Stimulated activated naive CD8-positive, alpha-beta T cell treated with anti-CD3 and anti-CD28 coated beads, Interleukin-15, Interleukin-2, amounts not matched to agents 100 ng/mL and 50 ng/mL, for 24 hours (primary cell): Measurements from ENCODE around the gene RAB31.

Experiments
- H3K27ac Mint-ChIP-seq: one replicate; pipeline ENCODE4 v1.8.0; 2021; ENCODE audit warnings: mild to moderate bottlenecking, mixed read lengths
- H3K27me3 Mint-ChIP-seq: one replicate; pipeline ENCODE4 v1.8.0; 2021; ENCODE audit warnings: mixed read lengths
- H3K36me3 Mint-ChIP-seq: one replicate; pipeline ENCODE4 v1.8.0; 2021; ENCODE audit warnings: low read depth, mixed read lengths
- H3K4me1 Mint-ChIP-seq: one replicate; pipeline ENCODE4 v1.8.0; 2021; ENCODE audit warnings: low read depth, mixed read lengths
- H3K4me3 Mint-ChIP-seq: one replicate; pipeline ENCODE4 v1.8.0; 2021; ENCODE audit warnings: mild to moderate bottlenecking, mixed read lengths
- H3K9me3 Mint-ChIP-seq: one replicate; pipeline ENCODE4 v1.8.0; 2021; ENCODE audit warnings: mixed read lengths

RAB31 gene

DNA sequence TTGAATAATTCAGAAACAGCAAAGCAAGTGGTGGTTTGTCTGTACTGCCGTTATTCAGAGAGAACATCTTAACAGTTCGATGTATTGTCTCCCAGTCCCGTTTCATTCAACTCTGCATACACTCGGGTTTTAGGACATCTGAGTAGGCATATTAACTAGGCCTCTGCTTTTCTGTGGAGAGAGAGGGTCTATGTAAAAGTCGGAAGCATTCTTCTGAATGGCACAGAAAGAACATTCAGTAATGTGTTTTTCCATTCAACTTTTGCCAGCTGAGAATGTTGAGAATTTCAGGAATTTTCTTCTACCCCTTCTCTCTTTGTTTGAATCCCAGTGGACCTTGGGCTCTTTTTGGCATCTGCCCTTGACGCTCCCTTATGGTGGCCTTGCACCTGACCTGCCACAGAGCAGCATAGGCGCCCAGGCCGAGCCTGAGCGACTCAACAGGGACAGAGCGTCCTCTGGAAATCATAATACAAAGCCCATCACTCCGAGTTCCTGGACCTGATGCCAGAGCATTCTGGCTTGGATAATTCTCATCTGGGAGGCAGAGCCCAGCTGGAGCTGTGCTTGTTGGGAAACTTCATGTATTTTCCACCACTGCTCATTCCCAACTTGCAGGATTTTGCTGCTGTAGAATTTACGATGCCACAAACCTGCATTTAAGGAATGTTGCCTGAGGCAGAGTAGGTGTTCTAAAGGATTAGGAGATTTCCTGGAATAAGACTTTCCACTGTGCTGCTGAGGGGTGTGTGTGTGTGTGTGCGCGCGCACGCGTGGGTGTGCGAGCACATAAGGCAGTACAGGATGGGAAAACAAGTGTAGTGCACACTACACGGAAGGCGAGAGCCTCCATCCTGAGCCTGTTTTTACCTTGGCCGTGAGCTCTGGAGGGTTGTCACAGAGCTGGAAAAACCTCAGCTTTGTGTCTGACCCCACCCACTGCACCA, 100.5 kb downstream of the RAB31 start:
- no peak overlapping the region for H3K4me3 Mint-ChIP-seq
- peaks cover 8% of the 10 kb centered on the region for H3K27me3 Mint-ChIP-seq
- no peaks in the 10 kb centered on the region for H3K4me1 Mint-ChIP-seq
- H3K9me3 Mint-ChIP-seq = no peaks in the 10 kb centered on the region
- no peaks in the 10 kb centered on the region for H3K36me3 Mint-ChIP-seq
- no peak overlapping the region for H3K27ac Mint-ChIP-seq

DNA sequence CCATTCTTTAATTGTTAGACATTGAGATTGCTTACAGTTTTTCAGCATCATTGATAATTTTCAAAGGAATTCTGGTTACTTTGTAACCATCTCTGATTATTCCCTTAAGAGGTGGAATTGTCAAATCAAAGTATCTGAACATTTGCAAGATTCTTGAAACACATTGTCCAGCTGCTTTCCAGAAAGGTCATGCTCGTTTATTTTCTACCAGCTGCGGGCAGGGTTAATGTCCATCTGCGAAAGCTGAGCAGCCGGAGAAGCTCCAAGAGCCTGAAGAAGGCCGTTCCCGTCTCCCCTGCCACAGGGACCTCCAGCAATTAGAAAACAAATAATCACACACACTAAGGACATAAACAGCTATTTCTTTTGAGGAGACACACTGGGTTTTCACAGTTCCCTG, 101.6 kb downstream of the RAB31 start:
- Mint-ChIP-seq H3K27me3 (peaks cover 8% of the 10 kb centered on the region), H3K4me1 (no peaks in the 10 kb centered on the region), H3K36me3 (no peaks in the 10 kb centered on the region), H3K27ac (no peak overlapping the region), H3K9me3 (no peaks in the 10 kb centered on the region), H3K4me3 (no peak overlapping the region)

DNA sequence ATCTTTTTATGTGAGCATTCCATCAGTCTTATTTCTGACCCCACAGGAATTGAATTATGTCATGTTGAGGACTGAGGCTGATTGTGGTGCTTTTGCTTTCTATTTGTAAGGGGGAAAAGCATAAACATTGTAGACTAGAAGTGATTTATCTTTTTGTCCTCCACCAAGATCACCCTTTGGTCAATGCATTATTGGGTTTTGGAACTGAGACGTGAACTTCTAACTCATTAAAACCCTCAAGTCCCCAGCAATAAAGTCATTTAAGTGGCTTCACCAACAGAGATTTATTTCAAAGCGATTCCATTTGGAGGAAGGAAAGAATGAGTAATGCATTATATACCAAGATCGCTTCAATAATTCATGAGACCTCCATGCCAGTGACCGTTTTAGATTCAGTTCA, 102.2 kb downstream of the RAB31 start:
- Mint-ChIP-seq H3K9me3 (no peaks in the 10 kb centered on the region), H3K4me3 (no peak overlapping the region), H3K4me1 (no peaks in the 10 kb centered on the region), H3K36me3 (no peaks in the 10 kb centered on the region), H3K27ac (no peak overlapping the region), H3K27me3 (peaks cover 8% of the 10 kb centered on the region)

DNA sequence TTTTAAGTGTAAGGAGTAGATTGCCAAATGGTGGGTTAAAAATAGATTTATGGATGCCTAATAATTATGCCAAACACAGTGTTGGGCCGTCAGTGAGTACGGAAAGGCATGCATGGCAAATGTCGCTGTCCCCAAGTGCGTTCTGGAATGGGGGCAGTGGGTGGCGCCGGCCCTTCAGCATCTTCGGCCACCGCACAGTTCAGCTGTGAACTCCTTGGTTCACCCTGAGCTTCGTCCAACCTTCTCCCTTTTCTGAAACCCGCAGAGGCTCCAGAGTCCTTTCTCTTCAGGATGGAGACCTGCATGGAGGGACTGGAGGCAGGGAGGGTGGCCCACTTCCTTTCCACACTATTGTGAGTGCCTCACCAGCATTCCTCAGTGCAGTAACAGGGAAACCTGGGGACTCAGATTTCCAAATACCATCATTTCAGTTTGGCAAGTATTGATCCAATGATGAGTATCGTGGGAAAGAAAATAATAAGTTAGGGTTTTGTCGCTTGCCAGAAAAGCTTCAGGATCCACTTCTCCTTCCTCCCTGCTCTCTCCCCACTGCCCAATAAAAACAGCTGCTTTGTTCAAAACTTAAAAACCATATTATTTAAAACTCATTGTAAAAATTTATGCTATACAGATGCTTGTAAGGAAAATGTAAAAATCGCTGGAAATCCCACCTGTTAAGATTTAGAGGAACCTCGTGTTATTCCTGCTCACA, 103.0 kb downstream of the RAB31 start:
- Mint-ChIP-seq H3K9me3 (no peaks in the 10 kb centered on the region), H3K27me3 (peaks cover 8% of the 10 kb centered on the region), H3K27ac (no peak overlapping the region), H3K4me1 (no peaks in the 10 kb centered on the region), H3K4me3 (no peak overlapping the region), H3K36me3 (no peaks in the 10 kb centered on the region)

DNA sequence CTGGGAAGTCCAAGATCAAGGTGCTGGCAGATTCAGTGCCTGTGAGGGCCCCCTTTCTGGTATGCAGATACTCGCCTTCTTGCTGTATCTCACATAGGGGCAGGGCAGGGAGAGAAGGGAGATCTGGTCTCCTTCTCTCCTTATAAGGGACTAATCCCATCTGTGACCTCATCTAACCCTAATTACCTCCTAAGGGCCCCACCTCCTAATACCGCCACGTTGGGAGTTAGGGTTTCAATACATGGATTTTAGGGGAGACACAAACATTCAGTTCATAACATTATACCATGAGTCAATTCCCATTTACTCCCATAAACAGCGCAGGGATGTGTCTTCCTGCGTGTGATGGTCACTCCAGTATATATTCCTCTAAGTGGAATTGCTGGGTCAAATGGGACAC, 103.9 kb downstream of the RAB31 start:
- H3K27ac Mint-ChIP-seq = no peak overlapping the region
- no peaks in the 10 kb centered on the region for H3K9me3 Mint-ChIP-seq
- H3K27me3 Mint-ChIP-seq = peaks cover 2% of the 10 kb centered on the region
- H3K36me3 Mint-ChIP-seq = no peaks in the 10 kb centered on the region
- no peaks in the 10 kb centered on the region for H3K4me1 Mint-ChIP-seq
- H3K4me3 Mint-ChIP-seq = no peak overlapping the region

DNA sequence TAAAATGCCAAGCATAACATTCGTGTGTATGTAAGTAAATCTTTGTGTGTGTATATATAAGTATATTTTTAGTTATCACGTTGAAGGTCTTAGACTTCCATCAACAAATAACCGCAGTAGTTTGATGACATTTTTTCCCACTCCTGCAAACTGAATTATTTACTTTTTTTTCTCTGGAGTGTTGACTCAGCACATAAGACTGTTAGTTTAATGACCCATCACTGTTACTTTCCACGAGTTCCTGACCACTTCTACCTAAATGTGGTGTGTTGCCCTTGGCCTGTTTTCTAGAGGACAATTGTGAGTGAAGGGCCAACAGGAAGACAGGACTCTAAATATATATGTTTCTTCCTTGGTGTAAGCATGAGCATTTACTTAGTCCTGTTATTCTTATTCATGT, 106.3 kb downstream of the RAB31 start:
- Mint-ChIP-seq H3K4me3 (no peak overlapping the region), H3K27me3 (peaks cover 3% of the 10 kb centered on the region), H3K9me3 (peaks cover 6% of the 10 kb centered on the region), H3K27ac (no peak overlapping the region), H3K36me3 (no peaks in the 10 kb centered on the region), H3K4me1 (no peaks in the 10 kb centered on the region)

DNA sequence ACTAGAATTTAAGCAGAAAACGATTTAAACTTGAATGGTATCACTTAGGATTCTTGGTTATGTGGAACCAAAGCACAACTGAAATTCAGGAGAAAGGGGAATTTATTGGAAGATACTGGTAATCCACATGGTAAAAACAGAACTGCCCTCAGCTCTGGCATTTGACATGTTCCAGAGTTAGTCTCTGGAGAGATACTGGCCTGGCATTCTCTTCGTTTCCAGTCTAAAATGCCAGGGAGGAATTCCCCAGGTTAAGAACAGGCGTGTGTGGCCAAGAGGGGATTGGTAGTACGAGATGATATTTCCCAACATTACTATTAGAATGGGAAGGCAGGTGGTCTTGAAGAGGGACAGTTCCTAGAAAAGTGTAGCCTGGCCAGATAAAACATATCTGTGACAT, 109.2 kb downstream of the RAB31 start:
- Mint-ChIP-seq H3K9me3 (peaks cover 6% of the 10 kb centered on the region), H3K27me3 (peaks cover 3% of the 10 kb centered on the region), H3K4me3 (no peak overlapping the region), H3K36me3 (no peaks in the 10 kb centered on the region), H3K4me1 (no peaks in the 10 kb centered on the region), H3K27ac (no peak overlapping the region)

DNA sequence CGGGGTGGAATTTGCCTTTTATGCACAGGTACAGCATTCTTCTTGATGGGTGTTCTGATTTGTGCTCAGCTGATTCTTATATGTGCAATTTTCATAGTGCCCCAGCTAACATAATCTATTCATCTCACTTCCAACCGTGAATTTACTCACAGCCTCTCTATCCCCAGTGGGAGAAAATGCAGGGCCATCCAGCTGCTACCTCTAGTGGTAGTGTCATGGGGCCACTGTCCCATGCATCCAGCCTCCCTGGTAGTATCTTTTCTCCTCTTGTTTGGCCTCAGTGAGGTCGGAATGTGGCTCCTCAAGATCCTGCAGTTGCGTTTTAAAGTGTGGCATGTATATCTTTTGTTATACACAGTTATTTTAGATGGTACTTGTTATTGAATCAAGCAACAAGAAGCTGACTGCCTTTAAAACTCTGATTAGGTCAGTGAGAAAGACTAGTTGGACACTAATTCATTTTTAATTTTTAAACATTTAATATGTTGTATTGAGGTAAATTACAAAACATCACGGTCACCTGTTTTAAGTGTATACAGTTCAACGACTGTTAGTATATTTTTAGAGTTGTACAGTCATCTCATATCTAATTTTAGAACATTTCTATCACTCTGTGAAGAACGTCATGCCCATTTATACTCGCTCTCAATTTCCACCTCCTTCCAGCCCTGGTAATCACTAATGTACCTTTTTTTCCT, 109.8 kb downstream of the RAB31 start:
- Mint-ChIP-seq H3K27ac (no peak overlapping the region), H3K27me3 (peaks cover 3% of the 10 kb centered on the region), H3K4me1 (no peaks in the 10 kb centered on the region)

DNA sequence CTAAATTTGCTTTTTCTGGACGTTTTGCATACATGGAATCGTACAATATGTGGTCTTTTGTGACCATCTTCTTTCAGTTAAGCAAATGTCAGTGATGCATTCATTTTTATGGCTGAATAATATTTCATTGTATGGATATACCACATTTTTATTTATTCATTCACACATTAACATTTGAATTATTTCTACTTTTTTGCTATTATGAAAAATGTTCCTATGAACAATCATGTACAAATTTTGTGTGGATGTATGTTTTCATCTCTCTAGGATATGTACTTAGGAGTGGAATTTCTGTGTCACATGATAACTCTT, 110.3 kb downstream of the RAB31 start:
- Mint-ChIP-seq H3K27me3 (peaks cover 3% of the 10 kb centered on the region), H3K4me1 (no peaks in the 10 kb centered on the region), H3K9me3 (peaks cover 6% of the 10 kb centered on the region), H3K4me3 (no peak overlapping the region), H3K36me3 (no peaks in the 10 kb centered on the region), H3K27ac (no peak overlapping the region)

More for the DNA sequence above, 109.8 kb downstream of the RAB31 start:
- peaks cover 6% of the 10 kb centered on the region for H3K9me3 Mint-ChIP-seq
- H3K4me3 Mint-ChIP-seq = no peak overlapping the region
- H3K36me3 Mint-ChIP-seq = no peaks in the 10 kb centered on the region

DNA sequence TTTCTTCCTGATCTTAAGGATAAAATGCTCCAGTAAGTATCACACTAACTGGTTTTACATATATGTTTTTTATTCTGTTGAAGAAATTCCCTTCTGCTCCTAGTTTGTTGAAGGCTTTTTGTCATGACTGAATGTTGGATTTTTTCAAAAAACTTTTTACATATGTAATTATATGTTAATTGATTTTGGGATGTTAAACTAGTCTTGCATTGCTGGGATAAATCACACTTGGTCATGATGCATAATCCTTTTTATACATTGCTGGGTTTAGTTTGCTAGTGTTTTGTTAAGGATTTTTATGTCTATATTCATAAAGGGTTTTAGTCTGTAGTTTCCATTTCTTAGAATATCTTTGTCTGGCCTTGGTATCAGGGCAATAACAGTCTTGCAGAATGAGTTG, 112.0 kb downstream of the RAB31 start:
- Mint-ChIP-seq H3K27me3 (peaks cover 3% of the 10 kb centered on the region), H3K4me3 (no peak overlapping the region), H3K9me3 (peaks cover 6% of the 10 kb centered on the region), H3K27ac (no peak overlapping the region), H3K36me3 (no peaks in the 10 kb centered on the region), H3K4me1 (no peaks in the 10 kb centered on the region)

DNA sequence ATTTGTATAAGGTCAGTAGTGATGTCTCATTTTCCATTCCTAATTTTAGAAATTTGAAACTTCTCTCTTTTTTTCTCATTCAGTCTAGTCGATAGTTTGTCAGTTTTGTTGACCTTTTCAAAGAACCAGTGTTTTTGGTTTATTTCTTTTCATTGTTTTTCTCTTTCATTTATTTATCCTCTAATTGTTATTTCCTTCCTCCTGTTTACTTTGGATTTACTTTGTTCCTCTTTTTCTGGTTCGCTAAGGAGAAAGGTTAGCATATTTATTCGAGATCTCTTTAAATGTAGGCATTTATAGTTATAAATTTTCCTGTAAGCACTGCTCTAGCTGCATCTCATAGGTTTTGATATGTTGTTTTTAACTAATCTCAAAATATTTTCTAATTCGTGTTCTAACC, 112.6 kb downstream of the RAB31 start:
- Mint-ChIP-seq H3K9me3 (peaks cover 6% of the 10 kb centered on the region), H3K27me3 (peaks cover 3% of the 10 kb centered on the region), H3K4me1 (peaks cover 3% of the 10 kb centered on the region), H3K4me3 (no peak overlapping the region), H3K27ac (no peak overlapping the region), H3K36me3 (no peaks in the 10 kb centered on the region)

DNA sequence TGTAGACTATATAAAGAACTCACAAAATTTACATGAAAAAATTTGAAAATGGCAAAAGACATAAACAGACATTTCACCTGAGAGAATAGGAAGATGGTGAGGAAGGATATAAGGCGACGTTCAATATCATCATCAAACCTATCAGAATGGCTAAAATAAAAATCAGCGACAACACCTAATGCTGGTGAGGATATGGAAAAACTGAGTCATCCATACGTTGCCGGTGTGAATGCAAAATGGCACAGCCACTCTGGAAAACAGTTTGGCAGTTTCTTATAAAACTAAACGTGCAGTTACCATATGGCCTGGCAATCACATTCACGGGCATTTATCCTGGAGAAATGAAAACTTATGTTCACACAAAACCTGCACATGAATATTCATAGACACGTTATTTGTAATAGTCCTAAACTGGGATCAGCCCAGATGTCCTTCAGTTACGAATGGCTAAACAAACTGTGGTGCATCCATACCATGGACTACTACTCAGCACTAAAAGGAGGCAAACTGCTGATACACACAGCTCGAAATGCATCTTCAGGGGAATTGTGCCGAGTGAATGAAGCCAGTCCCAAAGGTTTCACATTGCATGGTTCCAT, 114.6 kb downstream of the RAB31 start:
- peaks cover 2% of the 10 kb centered on the region for H3K27me3 Mint-ChIP-seq
- H3K27ac Mint-ChIP-seq = no peak overlapping the region
- H3K36me3 Mint-ChIP-seq = no peaks in the 10 kb centered on the region
- peaks cover 6% of the 10 kb centered on the region for H3K9me3 Mint-ChIP-seq
- no peak overlapping the region for H3K4me3 Mint-ChIP-seq
- peaks cover 3% of the 10 kb centered on the region for H3K4me1 Mint-ChIP-seq

DNA sequence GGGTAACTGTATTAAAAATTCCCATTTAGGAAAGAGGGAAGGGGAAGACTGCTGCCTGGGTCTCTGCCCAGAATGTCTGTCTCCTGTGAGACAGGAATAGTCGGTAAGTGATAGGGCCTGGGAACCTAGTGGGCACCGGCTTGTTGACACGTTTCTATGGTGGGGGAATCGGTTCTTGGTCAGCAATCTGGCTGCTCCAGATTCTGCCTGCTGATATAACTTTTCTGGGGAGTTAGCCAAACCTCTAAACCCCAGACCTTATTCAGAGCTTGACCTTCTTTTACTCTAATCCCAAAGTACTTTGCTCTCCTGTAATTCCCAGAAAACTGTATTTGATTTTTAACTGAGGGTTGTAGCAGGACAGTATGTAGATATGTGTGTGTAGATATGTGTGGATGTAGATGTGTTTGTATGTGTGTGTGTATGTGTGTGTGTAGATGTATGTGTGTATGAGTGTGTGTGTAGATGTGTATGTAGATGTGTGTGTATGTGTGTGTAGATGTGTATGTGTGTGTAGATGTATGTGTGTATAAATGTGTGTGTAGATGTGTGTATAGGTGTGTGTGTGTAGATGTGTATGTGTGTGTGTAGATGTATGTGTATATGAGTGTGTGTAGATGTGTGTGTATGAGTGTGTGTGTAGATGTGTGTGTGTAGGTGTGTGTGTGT, 115.8 kb downstream of the RAB31 start:
- H3K4me1 Mint-ChIP-seq = peaks cover 3% of the 10 kb centered on the region
- no peaks in the 10 kb centered on the region for H3K36me3 Mint-ChIP-seq
- H3K4me3 Mint-ChIP-seq = no peak overlapping the region
- H3K27ac Mint-ChIP-seq = no peak overlapping the region
- H3K27me3 Mint-ChIP-seq = no peaks in the 10 kb centered on the region
- no peaks in the 10 kb centered on the region for H3K9me3 Mint-ChIP-seq

DNA sequence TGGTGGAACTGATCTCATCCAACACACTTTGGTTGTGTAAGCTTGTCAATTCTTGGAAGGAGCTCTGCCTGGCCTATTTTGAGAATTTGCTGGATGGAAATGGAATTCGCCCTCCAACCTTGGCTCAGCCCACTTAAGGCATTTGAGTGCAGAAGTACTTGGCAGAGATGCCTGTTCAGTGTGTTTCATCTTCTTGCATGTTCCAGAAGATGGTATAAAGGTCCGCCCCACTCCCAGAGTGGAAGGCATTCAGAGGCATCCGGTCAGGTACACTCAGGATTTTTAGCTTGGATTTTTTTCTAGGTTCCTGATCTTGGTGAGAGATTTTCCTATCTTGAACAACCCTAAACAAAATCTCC, 116.4 kb downstream of the RAB31 start:
- Mint-ChIP-seq H3K27me3 (no peaks in the 10 kb centered on the region), H3K9me3 (no peaks in the 10 kb centered on the region)

More for the DNA sequence above, 116.4 kb downstream of the RAB31 start:
- Mint-ChIP-seq H3K27ac (no peak overlapping the region), H3K4me3 (no peak overlapping the region), H3K4me1 (peaks cover 3% of the 10 kb centered on the region), H3K36me3 (no peaks in the 10 kb centered on the region)
